ENCODE measurements around the gene TBC1D16. TPM values are rescaled to one million over a fixed set of nuclear protein-coding genes. Genes with fewer than 3 reads are reported as not detected.

TBC1D16 gene
- total and polyA plus RNA-seq, 2 donors (not counting 1 experiment from before 2014, with no cell fraction given) = 0.82 to 2.7 TPM

DNA sequence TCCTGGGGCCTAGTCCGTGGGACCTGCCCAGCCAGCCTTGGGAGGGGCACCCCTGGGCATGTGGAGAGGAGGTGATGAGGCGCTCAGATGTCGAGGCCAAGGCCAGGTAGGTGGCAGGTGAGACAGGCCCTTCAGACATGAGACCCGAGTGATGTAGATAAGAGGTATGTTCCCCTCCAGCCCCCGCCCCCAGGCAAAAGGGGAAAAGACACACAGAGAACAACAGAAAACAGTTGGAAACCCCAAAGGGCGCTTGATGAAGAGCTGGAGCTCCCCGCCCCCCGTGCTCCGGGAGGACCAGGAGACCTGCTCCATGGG, 101.1 kb downstream of the TBC1D16 start:
- peaks cover 78 to 94% of the 10 kb centered on the region in 2 donors for H3K4me1 ChIP-seq (ENCODE audit: control insufficient read depth in 2 of 2, insufficient read depth in 2 of 2, low read length in 2 of 2)
- CTCF ChIA-PET = interaction anchor here (1.1 to 2.0 kb wide), 3 partner anchors 9 to 74 kb away, joined by 3 to 11 read pairs (median 5); no protein-coding TSS in a partner anchor
- H3K79me2 ChIP-seq (ENCODE audit: control insufficient read depth, insufficient read depth, low read length) = no peaks in the 10 kb centered on the region
- Mint-ChIP-seq H3K27ac (no peak overlapping the region), H3K9me3 (ENCODE audit: insufficient read depth) (no peaks in the 10 kb centered on the region), H3K4me3 (no peak overlapping the region), H3K4me1 (peaks cover 85% of the 10 kb centered on the region), H3K27me3 (peaks cover 14% of the 10 kb centered on the region)
- 84% methylated on average over 9 of the region's 9 CpGs for WGBS (ENCODE audit: insufficient coverage)
- no peak overlapping the region for H3K4me3 ChIP-seq (ENCODE audit: control extremely low read depth in 1 of 5, extremely low read depth in 1 of 5, insufficient read depth in 1 of 5, low read depth in 2 of 5, low read length in 4 of 5)
- H3K9me3 ChIP-seq (ENCODE audit: control extremely low read depth in 1 of 3, control insufficient read depth in 2 of 3, insufficient read depth in 1 of 3, low read length in 2 of 3) = peaks cover 0 to 9% (median 0%) of the 10 kb centered on the region in 3 donors
- H4K20me1 ChIP-seq (ENCODE audit: control insufficient read depth, insufficient read depth, low read length, poor library complexity, severe bottlenecking) = no peaks in the 10 kb centered on the region
- intact Hi-C loops (cut with micrococcal nuclease) = loop anchor here (5.0 kb wide), 1 partner anchor 92 kb away; no protein-coding TSS in a partner anchor
- DNase-seq (no peak), ATAC-seq (ENCODE audit: low read depth) (no peak)
- POLR2A ChIA-PET = interaction anchor here (0.9 kb wide), 1 partner anchor 57 kb away, joined by 5 read pairs; no protein-coding TSS in a partner anchor
- H3K9ac ChIP-seq (ENCODE audit: low read length) = no peak overlapping the region
- no peak overlapping the region for H3K27ac ChIP-seq (ENCODE audit: low read length in 2 of 2)
- H3K4me2 ChIP-seq (replicated peaks; ENCODE audit: low read depth, low read length, poor library complexity, severe bottlenecking) = no peak overlapping the region
- H3K36me3 ChIP-seq (replicated peaks in 1 of 2; ENCODE audit: control extremely low read depth in 1 of 2, control insufficient read depth in 1 of 2, extremely low read depth in 1 of 2, insufficient read depth in 2 of 2, low read length in 1 of 2) = no peaks in the 10 kb centered on the region
- no peak overlapping the region for H2AFZ ChIP-seq (ENCODE audit: insufficient read depth, low read depth, low read length, poor library complexity, severe bottlenecking)
- TF ChIP-seq EZH2 (IDR thresholded peaks at IDR 0.05; ENCODE audit: borderline replicate concordance, insufficient read depth, low read depth, low read length, poor library complexity, severe bottlenecking) = no peak
- TF ChIP-seq, protein P1, sequence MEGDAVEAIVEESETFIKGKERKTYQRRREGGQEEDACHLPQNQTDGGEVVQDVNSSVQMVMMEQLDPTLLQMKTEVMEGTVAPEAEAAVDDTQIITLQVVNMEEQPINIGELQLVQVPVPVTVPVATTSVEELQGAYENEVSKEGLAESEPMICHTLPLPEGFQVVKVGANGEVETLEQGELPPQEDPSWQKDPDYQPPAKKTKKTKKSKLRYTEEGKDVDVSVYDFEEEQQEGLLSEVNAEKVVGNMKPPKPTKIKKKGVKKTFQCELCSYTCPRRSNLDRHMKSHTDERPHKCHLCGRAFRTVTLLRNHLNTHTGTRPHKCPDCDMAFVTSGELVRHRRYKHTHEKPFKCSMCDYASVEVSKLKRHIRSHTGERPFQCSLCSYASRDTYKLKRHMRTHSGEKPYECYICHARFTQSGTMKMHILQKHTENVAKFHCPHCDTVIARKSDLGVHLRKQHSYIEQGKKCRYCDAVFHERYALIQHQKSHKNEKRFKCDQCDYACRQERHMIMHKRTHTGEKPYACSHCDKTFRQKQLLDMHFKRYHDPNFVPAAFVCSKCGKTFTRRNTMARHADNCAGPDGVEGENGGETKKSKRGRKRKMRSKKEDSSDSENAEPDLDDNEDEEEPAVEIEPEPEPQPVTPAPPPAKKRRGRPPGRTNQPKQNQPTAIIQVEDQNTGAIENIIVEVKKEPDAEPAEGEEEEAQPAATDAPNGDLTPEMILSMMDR (IDR thresholded peaks at IDR 0.05) = no peak
- peaks cover 0 to 27% (median 9%) of the 10 kb centered on the region in 4 experiments for H3K27me3 ChIP-seq (replicated peaks in 1 of 4; ENCODE audit: control extremely low read depth in 1 of 4, control insufficient read depth in 3 of 4, insufficient read depth in 4 of 4, low read length in 3 of 4)

DNA sequence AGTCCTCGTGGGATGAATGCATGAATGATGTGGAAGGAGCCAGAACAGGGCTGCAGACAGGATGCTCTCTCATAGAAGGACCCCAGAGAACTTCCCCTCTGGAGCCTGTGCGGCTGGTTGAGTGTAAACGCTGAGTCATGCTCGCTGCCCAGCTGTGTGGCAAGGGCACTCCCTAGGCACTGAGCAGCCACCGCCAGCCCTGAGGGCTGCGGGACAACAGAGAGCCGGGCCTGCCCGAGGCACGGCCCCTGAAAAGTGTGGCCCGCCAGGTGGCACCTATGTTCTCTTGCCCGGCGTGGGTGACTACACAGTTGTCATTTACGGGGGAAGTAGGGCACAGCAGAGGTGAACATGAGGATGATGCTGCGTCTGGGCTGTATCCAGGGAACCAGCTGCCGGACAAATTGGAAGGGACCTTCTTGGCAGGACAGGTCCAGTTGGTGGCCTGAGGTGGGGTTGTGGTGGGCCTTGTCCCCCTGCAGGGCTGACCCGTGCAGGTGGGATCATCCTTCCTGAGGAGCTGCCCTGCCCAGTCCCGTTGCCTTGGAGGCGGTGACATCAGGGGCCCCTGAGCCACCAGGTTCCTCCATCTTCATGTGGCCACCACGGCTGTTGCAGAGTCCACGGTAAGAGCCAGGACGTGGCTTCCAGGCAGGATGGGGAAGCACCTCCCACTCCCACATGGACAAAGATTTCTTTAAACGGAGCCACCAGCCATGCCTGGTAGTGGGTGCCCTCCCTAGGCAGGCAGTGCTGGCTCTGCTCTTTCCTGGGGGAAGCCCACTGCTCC, 101.6 kb downstream of the TBC1D16 start:
- WGBS (ENCODE audit: insufficient coverage) = 23% methylated on average over 22 of the region's 22 CpGs
- intact Hi-C loops (cut with micrococcal nuclease) = loop anchor here (5.0 kb wide), 1 partner anchor 92 kb away; no protein-coding TSS in a partner anchor

More for the DNA sequence above, 101.6 kb downstream of the TBC1D16 start:
- Histone ChIP-seq H3K79me2 (ENCODE audit: control insufficient read depth, insufficient read depth, low read length) (no peaks in the 10 kb centered on the region), H3K27ac (ENCODE audit: low read length in 2 of 2) (no peak overlapping the region), H3K9ac (ENCODE audit: low read length) (no peak overlapping the region), H2AFZ (ENCODE audit: insufficient read depth, low read depth, low read length, poor library complexity, severe bottlenecking) (no peak overlapping the region), H3K9me3 (ENCODE audit: control extremely low read depth in 1 of 3, control insufficient read depth in 2 of 3, insufficient read depth in 1 of 3, low read length in 2 of 3) (peaks cover 0 to 9% (median 0%) of the 10 kb centered on the region in 3 donors), H3K4me1 (ENCODE audit: control insufficient read depth in 2 of 2, insufficient read depth in 2 of 2, low read length in 2 of 2) (peaks cover 74 to 90% of the 10 kb centered on the region in 2 donors), H3K4me2 (replicated peaks; ENCODE audit: low read depth, low read length, poor library complexity, severe bottlenecking) (peak overlapping the region; percentile 36), H3K27me3 (replicated peaks in 1 of 4; ENCODE audit: control extremely low read depth in 1 of 4, control insufficient read depth in 3 of 4, insufficient read depth in 4 of 4, low read length in 3 of 4) (peaks cover 0 to 28% (median 12%) of the 10 kb centered on the region in 4 experiments), H3K4me3 (ENCODE audit: control extremely low read depth in 1 of 5, extremely low read depth in 1 of 5, insufficient read depth in 1 of 5, low read depth in 2 of 5, low read length in 4 of 5) (no peak overlapping the region), H4K20me1 (ENCODE audit: control insufficient read depth, insufficient read depth, low read length, poor library complexity, severe bottlenecking) (no peaks in the 10 kb centered on the region), H3K36me3 (replicated peaks in 1 of 2; ENCODE audit: control extremely low read depth in 1 of 2, control insufficient read depth in 1 of 2, extremely low read depth in 1 of 2, insufficient read depth in 2 of 2, low read length in 1 of 2) (no peaks in the 10 kb centered on the region)
- H3K27ac Mint-ChIP-seq = peak overlapping the region; percentile 76
- peaks cover 14% of the 10 kb centered on the region for H3K27me3 Mint-ChIP-seq
- ChIA-PET POLR2A (interaction anchor here (0.9 kb wide), 1 partner anchor 57 kb away, joined by 5 read pairs; no protein-coding TSS in a partner anchor), CTCF (interaction anchor here (1.1 to 2.0 kb wide), 3 partner anchors 8 to 74 kb away, joined by 3 to 11 read pairs (median 5); no protein-coding TSS in a partner anchor)
- DNase-seq (peak; percentile 65), ATAC-seq (ENCODE audit: low read depth) (peak; percentile 25)
- TF ChIP-seq, protein P1 (IDR thresholded peaks at IDR 0.05) = no peak
- no peak for TF ChIP-seq EZH2 (IDR thresholded peaks at IDR 0.05; ENCODE audit: borderline replicate concordance, insufficient read depth, low read depth, low read length, poor library complexity, severe bottlenecking)
- peaks cover 80% of the 10 kb centered on the region for H3K4me1 Mint-ChIP-seq
- peak overlapping the region; percentile 59 for H3K4me3 Mint-ChIP-seq
- H3K9me3 Mint-ChIP-seq (ENCODE audit: insufficient read depth) = no peaks in the 10 kb centered on the region

Data from B cell (primary cell).